Endothelial cell of umbilical vein (primary cell): ENCODE results near the gene GADD45G. TPM values are rescaled to one million over a fixed set of nuclear protein-coding genes. Genes with fewer than 3 reads are reported as not detected.

Experiments used
- BruUV-seq: library from RNA; stranded (reverse); fragments of 400-500 nt; replicated peaks from 2 replicates; lab custom pipeline; 2021; lab: Mats Ljungman, UMichigan
- CTCF ChIA-PET: fragments of 300-600, 350-600 bp; sonication (Branson Sonifier 250); formaldehyde crosslinking; loops from one replicate; lab custom pipeline; 2021; ENCODE audit warnings: antibody characterized with exemption, inconsistent platforms; lab: Charles Lee
- POLR2A ChIA-PET: fragments of 300-600, 350-600 bp; sonication (Branson Sonifier 250); formaldehyde crosslinking; loops from one replicate; lab custom pipeline; 2021; ENCODE audit warnings: antibody characterized with exemption, inconsistent platforms; lab: Charles Lee
- DNase-seq: peaks from one replicate; pipeline ENCODE4 v3.0.0-alpha.2; 2011; ENCODE audit warnings: low read depth, low spot score
- FAIRE-seq: peaks from 2 replicates; lab custom pipeline; 2011; peaks lifted over from hg19 to GRCh38; lab: Jason Lieb, UNC
- H2AFZ ChIP-seq: 2 replicates; pipeline ENCODE4 v1.6.0; 2012; ENCODE audit warnings: low read depth, low read length, control low read depth, inconsistent platforms
- H3K27ac ChIP-seq: 2 replicates; pipeline ENCODE4 v1.5.1; 2011; ENCODE audit warnings: low read depth, mild to moderate bottlenecking, control low read depth, low read length, moderate library complexity; ENCODE audit not compliant: insufficient read depth
- H3K27me3 ChIP-seq, 2 experiments: 2 replicates each; pipeline versions ENCODE4 v1.6.0 to v1.6.1; 2011; ENCODE audit warnings: low read length in 2 of 2, mixed read lengths in 1 of 2; ENCODE audit not compliant: control insufficient read depth in 2 of 2, insufficient read depth in 2 of 2
- H3K36me3 ChIP-seq, 2 experiments: 2 replicates in 1 of 2; 3 replicates in 1 of 2; pipeline ENCODE4 v1.5.1; 2011; ENCODE audit warnings: low read length in 2 of 2, mild to moderate bottlenecking in 1 of 2, moderate library complexity in 1 of 2; ENCODE audit not compliant: control insufficient read depth in 2 of 2, insufficient read depth in 2 of 2; ENCODE audit errors: extremely low read depth in 1 of 2
- H3K4me1 ChIP-seq: 3 replicates; pipeline ENCODE4 v1.5.1; 2011; ENCODE audit warnings: mild to moderate bottlenecking, low read length; ENCODE audit not compliant: control insufficient read depth, insufficient read depth; ENCODE audit errors: extremely low read depth
- H3K4me2 ChIP-seq: 2 replicates; pipeline ENCODE4 v1.6.1; 2011; ENCODE audit warnings: low read length, control low read depth, mixed read lengths; ENCODE audit not compliant: insufficient read depth
- H3K4me3 ChIP-seq, 3 experiments: fragments of 200-600 bp in 1 of 3; sonication (generic), shearing (Covaris generic) in 1 of 3; replicated peaks in 1 of 3; 2 replicates each; pipeline ENCODE4 v1.5.1; 2011 to 2016; ENCODE audit warnings: control low read depth in 3 of 3, low read length in 3 of 3, mild to moderate bottlenecking in 2 of 3, inconsistent platforms in 1 of 3, low read depth in 1 of 3, moderate library complexity in 1 of 3; ENCODE audit not compliant: insufficient read depth in 1 of 3
- H3K79me2 ChIP-seq: 2 replicates; pipeline ENCODE4 v1.6.0; 2012; ENCODE audit warnings: low read length, inconsistent platforms; ENCODE audit not compliant: control insufficient read depth, insufficient read depth
- H3K9ac ChIP-seq: replicated peaks from 2 replicates; pipeline ENCODE3; 2011; ENCODE audit warnings: low read length, control low read depth; ENCODE audit not compliant: insufficient read depth; ENCODE audit errors: extremely low read depth
- H3K9me1 ChIP-seq: replicated peaks from 3 replicates; pipeline ENCODE4 v1.6.0; 2011; ENCODE audit warnings: mild to moderate bottlenecking, low read length; ENCODE audit not compliant: control insufficient read depth, insufficient read depth; ENCODE audit errors: extremely low read depth
- H3K9me3 ChIP-seq: replicated peaks from 2 replicates; pipeline ENCODE4 v1.5.1; 2012; ENCODE audit warnings: low read length, inconsistent platforms; ENCODE audit not compliant: control insufficient read depth, insufficient read depth
- H4K20me1 ChIP-seq: replicated peaks from 2 replicates; pipeline ENCODE3; 2011; ENCODE audit warnings: mild to moderate bottlenecking, low read length; ENCODE audit not compliant: control insufficient read depth, insufficient read depth; ENCODE audit errors: extremely low read depth
- EZH2 ChIP-seq: IDR thresholded peaks from 2 replicates; pipeline ENCODE4 v1.6.1; 2012; ENCODE audit warnings: borderline replicate concordance, low read depth, mild to moderate bottlenecking, moderate library complexity, low read length, inconsistent platforms; ENCODE audit not compliant: severe bottlenecking
- FOS ChIP-seq: IDR thresholded peaks from 2 replicates; pipeline ENCODE4 v1.6.1; 2011; ENCODE audit warnings: mild to moderate bottlenecking, low read length, moderate library complexity, borderline replicate concordance; ENCODE audit not compliant: insufficient read depth
- POLR2A ChIP-seq: IDR thresholded peaks from 2 replicates; pipeline ENCODE4 v1.6.1; 2012; ENCODE audit warnings: low read depth, mild to moderate bottlenecking, control low read depth, low read length
- POLR2AphosphoS5 ChIP-seq: IDR thresholded peaks from 2 replicates; pipeline ENCODE4 v1.6.1; 2012; ENCODE audit warnings: low read depth, mild to moderate bottlenecking, control low read depth, low read length, moderate library complexity; ENCODE audit not compliant: insufficient read depth
- dilution Hi-C: fragments of 300-500 bp; cut with MboI; formaldehyde crosslinking; loops from one replicate; pipeline ENCODE4 v1.15.0; 2019; ENCODE audit warnings: low sequenced_read_pairs; ENCODE audit not compliant: extremely low pct_ligation_motif_present
- intact Hi-C: fragments of 100-400 bp; cut with micrococcal nuclease; formaldehyde crosslinking; loops from one replicate; pipeline ENCODE4 v1.10.0; 2022
- polyA plus RNA-seq, 4 experiments: library from polyadenylated mRNA; depleted of rRNA in 3 of 4; stranded (reverse) in 3 of 4; unstranded in 1 of 4; fragments of >200 nt; gene quantifications; 2 replicates each; pipeline versions ENCODE4 v1.2.1 to v1.2.3, GENCODE V29; 2011 to 2012; ENCODE audit warnings: missing spikeins in 1 of 4
- total RNA-seq: library from RNA; stranded (reverse); gene quantifications from 2 replicates; pipeline ENCODE4 v1.2.3, GENCODE V29; 2021

GADD45G gene
- total and polyA plus RNA-seq, 2 donors (not counting 3 experiments of a cell fraction or from before 2014, with no cell fraction given): 0.44 to 0.64 TPM

GRCh38 chr9:89632192-89632733 is 27.5 kb downstream of the GADD45G start:
- DNase-seq (no peak), FAIRE-seq (no peak)
- Histone ChIP-seq H3K4me1 (no peaks in the 10 kb centered on the region), H3K4me3 (no peak overlapping the region), H3K27ac (no peak overlapping the region), H3K36me3 (no peaks in the 10 kb centered on the region), H3K27me3 (no peaks in the 10 kb centered on the region), H3K9me3 (no peaks in the 10 kb centered on the region), H3K4me2 (no peak overlapping the region), H2AFZ (no peak overlapping the region), H4K20me1 (no peaks in the 10 kb centered on the region), H3K9me1 (no peaks in the 10 kb centered on the region), H3K9ac (no peak overlapping the region), H3K79me2 (no peaks in the 10 kb centered on the region)
- TF ChIP-seq EZH2 (no peak), FOS (no peak)
- ChIA-PET CTCF (interaction anchor here (0.9 kb wide), 1 partner anchor 34 kb away, joined by 3 read pairs; no protein-coding TSS in a partner anchor), POLR2A (no interaction called here)
- BruUV-seq: no TSS peak
- dilution Hi-C loops (no loop called here), intact Hi-C loops (no loop called here)

- H3K27me3 ChIP-seq: no peaks in the 10 kb centered on the region
- intact Hi-C loops (no loop called here), dilution Hi-C loops (no loop called here)
Measured at GRCh38 chr9:89632736-89633135, 27.9 kb downstream of the GADD45G start.

More at GRCh38 chr9:89632736-89633135, 27.9 kb downstream of the GADD45G start:
- CTCF ChIA-PET: interaction anchor here (0.9 kb wide), 1 partner anchor 35 kb away, joined by 3 read pairs; no protein-coding TSS in a partner anchor
- no peaks in the 10 kb centered on the region for H3K79me2 ChIP-seq
- no peaks in the 10 kb centered on the region for H3K4me1 ChIP-seq
- TF ChIP-seq POLR2A (no peak), FOS (no peak), POLR2AphosphoS5 (no peak)
- no peak overlapping the region for H3K27ac ChIP-seq
- DNase-seq: no peak
- no peak overlapping the region for H3K4me3 ChIP-seq
- no peaks in the 10 kb centered on the region for H4K20me1 ChIP-seq
- H3K9ac ChIP-seq: no peak overlapping the region
- FAIRE-seq: no peak
- POLR2A ChIA-PET: no interaction called here
- BruUV-seq: no TSS peak
- H3K4me2 ChIP-seq: no peak overlapping the region
- no peaks in the 10 kb centered on the region for H3K9me3 ChIP-seq
- no peaks in the 10 kb centered on the region for H3K9me1 ChIP-seq
- H3K36me3 ChIP-seq: no peaks in the 10 kb centered on the region
- H2AFZ ChIP-seq: no peak overlapping the region
